Caco-2 (cell line): Measurements from ENCODE around the gene SLC7A1. TPM values are rescaled to one million over a fixed set of nuclear protein-coding genes. Genes with fewer than 3 reads are reported as not detected.

ENCODE experiments used
- BruUV-seq: library from RNA; stranded (reverse); fragments of 400-500 nt; replicated peaks from 2 replicates; lab custom pipeline; 2021; lab: Mats Ljungman, UMichigan
- CTCF ChIA-PET: fragments of 300-600 bp; sonication (Branson Sonifier 250); formaldehyde crosslinking; loops from one replicate; lab custom pipeline; 2022; ENCODE audit warnings: antibody characterized with exemption; lab: Charles Lee
- POLR2A ChIA-PET: fragments of 300-600 bp; sonication (Branson Sonifier 250); formaldehyde crosslinking; loops from one replicate; lab custom pipeline; 2022; ENCODE audit warnings: antibody characterized with exemption; lab: Charles Lee
- DNase-seq, 2 experiments: peaks; one replicate each; pipeline versions ENCODE4 v3.0.0 to v3.0.0-alpha.2; 2020 to 2022
- H3K27me3 ChIP-seq: replicated peaks from 2 replicates; pipeline ENCODE4 v1.6.0; 2011; ENCODE audit warnings: low read length; ENCODE audit not compliant: control insufficient read depth, insufficient read depth
- H3K36me3 ChIP-seq: 2 replicates; pipeline ENCODE4 v1.5.1; 2011; ENCODE audit warnings: low read length; ENCODE audit not compliant: control insufficient read depth, insufficient read depth
- H3K4me1 ChIP-seq: fragments of 250-450 bp; sonication (Bioruptor Pico); 2 replicates; pipeline ENCODE4 v1.5.1; 2020; ENCODE audit warnings: mild to moderate bottlenecking
- H3K4me3 ChIP-seq: 2 replicates; pipeline ENCODE4 v1.5.1; 2011; ENCODE audit warnings: low read depth, mild to moderate bottlenecking, control low read depth, low read length
- H3K9me3 ChIP-seq: fragments of 250-450 bp; sonication (Bioruptor Pico); 2 replicates; pipeline ENCODE4 v1.5.1; 2020; ENCODE audit warnings: mild to moderate bottlenecking, moderate library complexity
- H3K27ac Mint-ChIP-seq: one replicate; pipeline ENCODE4 v1.8.0; 2022; ENCODE audit warnings: mixed read lengths; ENCODE audit not compliant: unreplicated experiment
- H3K27me3 Mint-ChIP-seq: one replicate; pipeline ENCODE4 v1.8.0; 2022; ENCODE audit warnings: mixed read lengths; ENCODE audit not compliant: insufficient read depth, unreplicated experiment
- H3K36me3 Mint-ChIP-seq: one replicate; pipeline ENCODE4 v1.8.0; 2022; ENCODE audit warnings: mild to moderate bottlenecking, mixed read lengths; ENCODE audit not compliant: insufficient read depth, unreplicated experiment
- H3K4me1 Mint-ChIP-seq: one replicate; pipeline ENCODE4 v1.8.0; 2022; ENCODE audit warnings: low read depth, mixed read lengths; ENCODE audit not compliant: unreplicated experiment
- H3K4me3 Mint-ChIP-seq: one replicate; pipeline ENCODE4 v1.8.0; 2022; ENCODE audit warnings: mild to moderate bottlenecking, moderate library complexity, mixed read lengths; ENCODE audit not compliant: unreplicated experiment
- H3K9me3 Mint-ChIP-seq: one replicate; pipeline ENCODE4 v1.8.0; 2022; ENCODE audit warnings: mixed read lengths; ENCODE audit not compliant: unreplicated experiment
- CTCF ChIP-seq, 2 experiments: fragments of 200-600 bp in 1 of 2; IDR thresholded peaks; 1 replicate in 1 of 2; 2 replicates in 1 of 2; pipeline versions ENCODE4 v1.5.1 to v1.8.0; 2011 to 2022; ENCODE audit warnings: antibody characterized with exemption in 1 of 2, control low read depth in 1 of 2, inconsistent platforms in 1 of 2, low read depth in 1 of 2, low read length in 1 of 2, mild to moderate bottlenecking in 1 of 2, moderate library complexity in 1 of 2; ENCODE audit not compliant: insufficient read depth in 1 of 2, severe bottlenecking in 1 of 2, unreplicated experiment in 1 of 2
- intact Hi-C: fragments of 100-400 bp; cut with micrococcal nuclease; formaldehyde crosslinking; loops from one replicate; pipeline ENCODE4 v1.10.0; 2022; ENCODE audit not compliant: unreplicated experiment
- total RNA-seq: library from RNA; stranded (reverse); gene quantifications from 2 replicates; pipeline ENCODE4 v1.2.3, GENCODE V29; 2022

Gene SLC7A1
- total RNA-seq, 1 experiment from 2014 or later: 180 TPM

- H3K4me3 Mint-ChIP-seq: no peak overlapping the region
- H3K27ac Mint-ChIP-seq: no peak overlapping the region
- ChIA-PET CTCF (no interaction called here), POLR2A (no interaction called here)
- no TSS peak for BruUV-seq
- H3K9me3 Mint-ChIP-seq: no peaks in the 10 kb centered on the region
- no peaks in the 10 kb centered on the region for H3K9me3 ChIP-seq
- H3K4me1 Mint-ChIP-seq: peaks cover 10% of the 10 kb centered on the region
- H3K27me3 Mint-ChIP-seq: no peaks in the 10 kb centered on the region
- no peaks in the 10 kb centered on the region for H3K36me3 ChIP-seq
- DNase-seq: no peak
- no peaks in the 10 kb centered on the region for H3K27me3 ChIP-seq
- peaks cover 48% of the 10 kb centered on the region for H3K36me3 Mint-ChIP-seq
- H3K4me3 ChIP-seq: no peak overlapping the region
- intact Hi-C loops: no loop called here
- no peak for TF ChIP-seq CTCF (IDR thresholded peaks at IDR 0.05; ENCODE audit: insufficient read depth in 1 of 2, low read depth in 1 of 2, low read length in 1 of 2, severe bottlenecking in 1 of 2, unreplicated experiment in 1 of 2)
- no peaks in the 10 kb centered on the region for H3K4me1 ChIP-seq
Observed at GRCh38 chr13:29566206-29566605, 29.3 kb downstream of the SLC7A1 start.

GRCh38 chr13:29564818-29565217 lies 30.7 kb downstream of the SLC7A1 start:
- Histone ChIP-seq H3K36me3 (no peaks in the 10 kb centered on the region), H3K4me1 (no peaks in the 10 kb centered on the region), H3K4me3 (no peak overlapping the region), H3K9me3 (no peaks in the 10 kb centered on the region), H3K27me3 (no peaks in the 10 kb centered on the region)
- CTCF ChIA-PET: no interaction called here
- no TSS peak for BruUV-seq
- DNase-seq: no peak
- H3K9me3 Mint-ChIP-seq: no peaks in the 10 kb centered on the region
- H3K4me1 Mint-ChIP-seq: peaks cover 10% of the 10 kb centered on the region
- H3K36me3 Mint-ChIP-seq: peaks cover 43% of the 10 kb centered on the region
- no peak overlapping the region for H3K27ac Mint-ChIP-seq
- intact Hi-C loops: no loop called here
- TF ChIP-seq CTCF (IDR thresholded peaks at IDR 0.05; ENCODE audit: insufficient read depth in 1 of 2, low read depth in 1 of 2, low read length in 1 of 2, severe bottlenecking in 1 of 2, unreplicated experiment in 1 of 2): no peak
- POLR2A ChIA-PET: no interaction called here
- H3K27me3 Mint-ChIP-seq: no peaks in the 10 kb centered on the region
- H3K4me3 Mint-ChIP-seq: no peak overlapping the region

DNA sequence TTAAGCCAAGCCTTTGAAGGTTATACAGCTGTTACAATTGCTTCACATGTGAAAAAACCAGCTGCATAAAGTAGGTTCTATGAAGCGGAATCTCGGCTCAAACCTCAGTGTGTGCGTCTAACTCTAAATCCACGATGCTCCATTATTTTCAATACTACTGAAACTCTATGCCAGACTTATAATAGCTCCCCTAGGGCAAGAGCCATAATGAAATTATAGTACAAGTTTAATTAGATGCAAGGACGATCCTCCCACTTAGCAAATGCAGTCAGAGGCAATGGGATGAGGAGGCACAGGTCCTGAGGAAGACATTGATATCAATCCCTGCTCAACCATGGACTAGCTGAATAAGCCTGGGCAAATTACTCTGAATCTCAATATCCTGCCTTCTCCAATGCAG lies 31.1 kb downstream of the SLC7A1 start:
- H3K27ac Mint-ChIP-seq: no peak overlapping the region
- H3K4me3 Mint-ChIP-seq: no peak overlapping the region
- intact Hi-C loops: no loop called here
- no peaks in the 10 kb centered on the region for H3K27me3 ChIP-seq
- ChIA-PET POLR2A (no interaction called here), CTCF (no interaction called here)
- H3K27me3 Mint-ChIP-seq: no peaks in the 10 kb centered on the region
- H3K9me3 ChIP-seq: no peaks in the 10 kb centered on the region
- H3K36me3 ChIP-seq: no peaks in the 10 kb centered on the region
- no peak for DNase-seq
- no peaks in the 10 kb centered on the region for H3K9me3 Mint-ChIP-seq
- no peaks in the 10 kb centered on the region for H3K4me1 ChIP-seq
- TF ChIP-seq CTCF (IDR thresholded peaks at IDR 0.05; ENCODE audit: insufficient read depth in 1 of 2, low read depth in 1 of 2, low read length in 1 of 2, severe bottlenecking in 1 of 2, unreplicated experiment in 1 of 2): no peak
- no TSS peak for BruUV-seq
- peaks cover 40% of the 10 kb centered on the region for H3K36me3 Mint-ChIP-seq
- no peak overlapping the region for H3K4me3 ChIP-seq
- H3K4me1 Mint-ChIP-seq: peaks cover 10% of the 10 kb centered on the region
